GM18526 (cell line): ENCODE results near the gene CLEC16A.

Experiments
- POLR2A ChIP-seq: IDR thresholded peaks from 3 replicates; pipeline ENCODE4 v1.6.1; 2011; ENCODE audit not compliant: insufficient read length; ENCODE audit errors: extremely low read depth

The CLEC16A gene

GRCh38 chr16:11005611-11005975, 61.2 kb downstream of the CLEC16A start:
- no peak for TF ChIP-seq POLR2A

GRCh38 chr16:11006656-11007055, 62.3 kb downstream of the CLEC16A start:
- no peak for TF ChIP-seq POLR2A

- TF ChIP-seq POLR2A: no peak
Observed at GRCh38 chr16:11007714-11008280, 63.4 kb downstream of the CLEC16A start.

- TF ChIP-seq POLR2A: no peak
Observed at GRCh38 chr16:11009027-11009755, 64.8 kb downstream of the CLEC16A start.

GRCh38 chr16:11010575-11011221, 66.3 kb downstream of the CLEC16A start:
- TF ChIP-seq POLR2A: no peak

GRCh38 chr16:11011326-11011725, 67.0 kb downstream of the CLEC16A start:
- no peak for TF ChIP-seq POLR2A

GRCh38 chr16:11012841-11013240, 68.5 kb downstream of the CLEC16A start:
- TF ChIP-seq POLR2A: no peak

- TF ChIP-seq POLR2A: no peak
Observed at GRCh38 chr16:11014136-11014535, 69.8 kb downstream of the CLEC16A start.

- no peak for TF ChIP-seq POLR2A
Observed at GRCh38 chr16:11015076-11015475, 70.7 kb downstream of the CLEC16A start.

GRCh38 chr16:11015607-11016006, 71.2 kb downstream of the CLEC16A start:
- TF ChIP-seq POLR2A: no peak

- TF ChIP-seq POLR2A: no peak
Observed at GRCh38 chr16:11016524-11016988, 72.2 kb downstream of the CLEC16A start.

- no peak for TF ChIP-seq POLR2A
Observed at GRCh38 chr16:11016993-11017392, 72.6 kb downstream of the CLEC16A start.

GRCh38 chr16:11017499-11017898, 73.1 kb downstream of the CLEC16A start:
- no peak for TF ChIP-seq POLR2A

GRCh38 chr16:11020388-11020787, 76.0 kb downstream of the CLEC16A start:
- no peak for TF ChIP-seq POLR2A

GRCh38 chr16:11020792-11021551, 76.6 kb downstream of the CLEC16A start:
- no peak for TF ChIP-seq POLR2A

GRCh38 chr16:11022002-11022401, 77.6 kb downstream of the CLEC16A start:
- TF ChIP-seq POLR2A: no peak
